Panc1 (cell line): ENCODE measurements around the gene PDZD8. TPM values are rescaled to one million over a fixed set of nuclear protein-coding genes. Genes with fewer than 3 reads are reported as not detected.

Source experiments
- ATAC-seq: fragments of 200-7000 bp; cut with Tn5 transposase; 2 replicates; pipeline ENCODE4 v1.9.1; 2020; ENCODE audit warnings: mild to moderate bottlenecking, moderate library complexity
- BruUV-seq: library from RNA; stranded (reverse); fragments of 400-500 nt; replicated peaks from 2 replicates; lab custom pipeline; 2021; lab: Mats Ljungman, UMichigan
- CTCF ChIA-PET: fragments of 300-600 bp; sonication (Branson Sonifier 250); formaldehyde crosslinking; loops from one replicate; lab custom pipeline; 2022; ENCODE audit warnings: antibody characterized with exemption; lab: Charles Lee
- POLR2A ChIA-PET: fragments of 300-600 bp; sonication (Branson Sonifier 250); formaldehyde crosslinking; loops from one replicate; lab custom pipeline; 2022; ENCODE audit warnings: antibody characterized with exemption; lab: Charles Lee
- DNase-seq: peaks from one replicate; pipeline ENCODE4 v3.0.0-alpha.2; 2010; ENCODE audit warnings: low read depth, low spot score
- H3K27ac ChIP-seq: 2 replicates; pipeline ENCODE4 v1.5.1; 2011; ENCODE audit warnings: mild to moderate bottlenecking, low read length, inconsistent platforms
- H3K27me3 ChIP-seq: fragments of 200-500 bp; sonication (Bioruptor generic); 2 replicates; pipeline ENCODE4 v1.6.0; 2014; ENCODE audit warnings: low read length, inconsistent platforms; ENCODE audit not compliant: control insufficient read depth, insufficient read depth
- H3K36me3 ChIP-seq: fragments of 200-500 bp; sonication (Bioruptor generic); 2 replicates; pipeline ENCODE4 v1.5.1; 2014; ENCODE audit warnings: inconsistent platforms, mild to moderate bottlenecking, low read length, moderate library complexity; ENCODE audit not compliant: control insufficient read depth, insufficient read depth
- H3K4me1 ChIP-seq: 2 replicates; pipeline ENCODE4 v1.5.1; 2011; ENCODE audit warnings: inconsistent platforms, mild to moderate bottlenecking, low read length, moderate library complexity; ENCODE audit not compliant: control insufficient read depth, insufficient read depth
- H3K4me3 ChIP-seq, 2 experiments: 2 replicates each; pipeline ENCODE4 v1.5.1; 2011 to 2012; ENCODE audit warnings: low read depth in 2 of 2, low read length in 2 of 2, mild to moderate bottlenecking in 2 of 2, inconsistent platforms in 1 of 2, moderate library complexity in 1 of 2
- H3K9me3 ChIP-seq: fragments of 200-500 bp; sonication (Bioruptor generic); 2 replicates; pipeline ENCODE4 v1.5.1; 2014; ENCODE audit warnings: low read depth, mild to moderate bottlenecking, inconsistent platforms, low read length, moderate library complexity; ENCODE audit not compliant: control insufficient read depth, insufficient read depth
- CTCF ChIP-seq: fragments of 450-650 bp; IDR thresholded peaks from 2 replicates; pipeline ENCODE4 v1.5.1; 2017; ENCODE audit warnings: mild to moderate bottlenecking
- POLR2AphosphoS5 ChIP-seq: IDR thresholded peaks from 2 replicates; pipeline ENCODE4 v1.6.1; 2012; ENCODE audit warnings: mild to moderate bottlenecking, low read depth, low read length, moderate library complexity
- REST ChIP-seq, 2 experiments: IDR thresholded peaks; 2 replicates each; pipeline ENCODE4 v1.6.1; 2011 to 2012; ENCODE audit warnings: low read depth in 2 of 2, control low read depth in 1 of 2, low read length in 1 of 2, mild to moderate bottlenecking in 1 of 2, moderate library complexity in 1 of 2; ENCODE audit not compliant: insufficient read depth in 1 of 2
- SIN3A ChIP-seq: IDR thresholded peaks from 2 replicates; pipeline ENCODE4 v1.6.1; 2012; ENCODE audit warnings: low read depth, mild to moderate bottlenecking, low read length, moderate library complexity, borderline replicate concordance; ENCODE audit not compliant: insufficient read depth
- TCF7L2 ChIP-seq: IDR thresholded peaks from 2 replicates; pipeline ENCODE4 v1.6.1; 2011; ENCODE audit warnings: mild to moderate bottlenecking, low read depth, low read length, inconsistent platforms
- in situ Hi-C: cut with HindIII; loops from 2 replicates; pipeline ENCODE4 v1.10.0; 2016; ENCODE audit warnings: low sequenced_read_pairs, low pct_unique_long_range_greater_than_20kb
- intact Hi-C: fragments of 100-400 bp; cut with micrococcal nuclease; formaldehyde crosslinking; loops from one replicate; pipeline ENCODE4 v1.10.0; 2022; ENCODE audit not compliant: unreplicated experiment
- total RNA-seq: library from RNA; stranded (reverse); gene quantifications from one replicate; pipeline ENCODE4 v1.2.1, GENCODE V29; 2021; ENCODE audit not compliant: unreplicated experiment

PDZD8 gene
- total RNA-seq, 1 experiment from 2014 or later = 44.7 TPM

GRCh38 chr10:117413928-117414618 is 38.8 kb upstream of the PDZD8 start:
- ATAC-seq (peak; percentile 42; the same call in 1 of the 2 replicates), DNase-seq (peak; percentile 27)
- no TSS peak for BruUV-seq
- ChIA-PET CTCF (no interaction called here), POLR2A (no interaction called here)
- intact Hi-C loops = no loop called here
- Histone ChIP-seq H3K4me3 (no peak overlapping the region), H3K9me3 (no peaks in the 10 kb centered on the region), H3K27me3 (no peaks in the 10 kb centered on the region; the same call in 1 of the 2 replicates), H3K36me3 (no peaks in the 10 kb centered on the region), H3K4me1 (no peaks in the 10 kb centered on the region), H3K27ac (no peak overlapping the region)
- in situ Hi-C loops = no loop called here
- no peak for TF ChIP-seq POLR2AphosphoS5
- TF ChIP-seq CTCF = no peak
- TF ChIP-seq SIN3A = no peak
- no peak for TF ChIP-seq REST (IDR thresholded peaks at IDR 0.05; ENCODE audit: insufficient read depth in 1 of 2, low read depth in 2 of 2, low read length in 1 of 2)
- TF ChIP-seq TCF7L2 = no peak

GRCh38 chr10:117412469-117413010 is 37.3 kb upstream of the PDZD8 start:
- no peak for DNase-seq
- Histone ChIP-seq H3K4me1 (0 out of 2 replicates have a peak, but pooled peaks cover 2% of the 10 kb centered on the region), H3K27ac (no peak overlapping the region), H3K4me3 (no peak overlapping the region), H3K36me3 (no peaks in the 10 kb centered on the region), H3K27me3 (no peaks in the 10 kb centered on the region; the same call in 1 of the 2 replicates), H3K9me3 (no peaks in the 10 kb centered on the region)
- CTCF ChIA-PET = no interaction called here
- no peak for ATAC-seq
- POLR2A ChIA-PET = no interaction called here
- in situ Hi-C loops = no loop called here
- TF ChIP-seq TCF7L2 = no peak
- TF ChIP-seq SIN3A = no peak
- TF ChIP-seq CTCF = no peak
- TF ChIP-seq REST (IDR thresholded peaks at IDR 0.05; ENCODE audit: insufficient read depth in 1 of 2, low read depth in 2 of 2, low read length in 1 of 2) = no peak
- no peak for TF ChIP-seq POLR2AphosphoS5
- intact Hi-C loops = no loop called here
- BruUV-seq = no TSS peak
